PC-3 (cell line): Measurements from ENCODE around the gene FAR2.

ENCODE experiments used
- CTCF ChIP-seq: fragments of 300-600 bp; sonication (generic); conservative IDR thresholded peaks from 2 replicates; pipeline ENCODE4 v1.5.1; 2017; ENCODE audit warnings: antibody characterized with exemption, low read depth, mild to moderate bottlenecking, low read length
- EZH2 ChIP-seq: fragments of 300-600 bp; sonication (generic); IDR thresholded peaks from one replicate; pipeline ENCODE4 v1.6.1; 2017; ENCODE audit warnings: antibody characterized with exemption, mild to moderate bottlenecking, low read length; ENCODE audit not compliant: unreplicated experiment
- EZH2phosphoT487 ChIP-seq: fragments of 300-600 bp; sonication (generic); IDR thresholded peaks from 2 replicates; pipeline ENCODE4 v1.6.1; 2018; ENCODE audit warnings: mild to moderate bottlenecking, antibody characterized with exemption, low read length, borderline replicate concordance

DNA sequence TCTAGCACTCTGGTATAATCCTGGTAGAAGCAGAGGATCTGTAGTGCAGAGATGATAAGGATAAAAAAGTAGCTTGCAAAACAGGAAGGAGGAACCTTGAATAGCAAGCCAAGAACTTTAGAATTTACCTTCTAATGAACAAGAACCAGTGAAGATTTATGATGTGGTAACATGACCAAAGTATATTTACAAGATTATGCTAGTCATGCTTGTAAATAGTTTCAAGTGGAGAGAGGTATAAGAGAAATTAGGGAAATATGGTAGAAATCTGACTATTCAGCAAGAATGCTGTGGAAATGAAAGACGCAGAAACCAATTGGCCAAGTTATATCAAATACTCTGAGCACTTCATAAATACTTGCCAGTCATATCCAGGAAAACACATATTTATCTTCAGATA is 184.1 kb downstream of the FAR2 start:
- TF ChIP-seq CTCF (no peak), EZH2phosphoT487 (no peak), EZH2 (no peak)
